DND-41 (cell line): Measurements from ENCODE around the gene PXMP4.

ENCODE experiments used
- ATAC-seq: fragments of 200-7000 bp; cut with Tn5 transposase; 3 replicates; pipeline ENCODE4 v1.9.1; 2021; ENCODE audit warnings: low read depth; ENCODE audit not compliant: insufficient read depth
- DNase-seq: peaks from one replicate; pipeline ENCODE4 v3.0.0-alpha.2; 2020
- H2AFZ ChIP-seq: 2 replicates; pipeline ENCODE4 v1.6.0; 2012; ENCODE audit warnings: low read depth, low read length
- H3K27ac ChIP-seq: 2 replicates; pipeline ENCODE4 v1.5.1; 2012; ENCODE audit warnings: low read length, inconsistent platforms
- H3K27me3 ChIP-seq: fragments of 200-600 bp; sonication (generic); 2 replicates; pipeline ENCODE4 v1.6.0; 2012; ENCODE audit warnings: low read length, mild to moderate bottlenecking, inconsistent platforms; ENCODE audit not compliant: insufficient read depth, poor library complexity
- H3K36me3 ChIP-seq: 2 replicates; pipeline ENCODE4 v1.5.1; 2012; ENCODE audit warnings: low read length, inconsistent platforms; ENCODE audit not compliant: insufficient read depth
- H3K4me1 ChIP-seq: 2 replicates; pipeline ENCODE4 v1.5.1; 2012; ENCODE audit warnings: mild to moderate bottlenecking, low read length; ENCODE audit not compliant: insufficient read depth
- H3K4me2 ChIP-seq: 2 replicates; pipeline ENCODE4 v1.6.0; 2012; ENCODE audit warnings: mild to moderate bottlenecking, moderate library complexity, low read length, inconsistent platforms; ENCODE audit not compliant: insufficient read depth
- H3K4me3 ChIP-seq, 2 experiments: fragments of 200-600 bp in 1 of 2; shearing (Covaris generic) in 1 of 2; 2 replicates each; pipeline ENCODE4 v1.5.1; 2012 to 2016; ENCODE audit warnings: inconsistent platforms in 2 of 2, low read length in 2 of 2, mild to moderate bottlenecking in 2 of 2, low read depth in 1 of 2, moderate library complexity in 1 of 2
- H3K79me2 ChIP-seq: 2 replicates; pipeline ENCODE4 v1.6.0; 2012; ENCODE audit warnings: low read length, inconsistent platforms; ENCODE audit not compliant: insufficient read depth
- H3K9ac ChIP-seq: 2 replicates; pipeline ENCODE4 v1.6.0; 2012; ENCODE audit warnings: low read depth, mild to moderate bottlenecking, inconsistent platforms, low read length, moderate library complexity
- H3K9me3 ChIP-seq: 2 replicates; pipeline ENCODE4 v1.5.1; 2012; ENCODE audit warnings: low read length, moderate library complexity, mild to moderate bottlenecking, inconsistent platforms; ENCODE audit not compliant: insufficient read depth, severe bottlenecking
- H4K20me1 ChIP-seq: 2 replicates; pipeline ENCODE4 v1.6.0; 2012; ENCODE audit warnings: low read length; ENCODE audit not compliant: insufficient read depth
- EZH2 ChIP-seq: IDR thresholded peaks from 3 replicates; pipeline ENCODE4 v1.6.1; 2012; ENCODE audit warnings: borderline replicate concordance, low read depth, mild to moderate bottlenecking, moderate library complexity, low read length, inconsistent platforms; ENCODE audit not compliant: severe bottlenecking
- TF ChIP-seq, protein P1 (sequence below): IDR thresholded peaks from 2 replicates; pipeline ENCODE4 v1.5.1; 2012; ENCODE audit warnings: borderline replicate concordance, low read length, moderate library complexity, mild to moderate bottlenecking; ENCODE audit not compliant: poor library complexity, severe bottlenecking; ENCODE audit errors: extremely low read depth

PXMP4 gene

GRCh38 chr20:33765592-33765991 is 45.5 kb upstream of the PXMP4 start:
- no peak overlapping the region for H3K27ac ChIP-seq
- H3K4me2 ChIP-seq, result no peak overlapping the region
- H3K9ac ChIP-seq, result no peak overlapping the region
- H3K79me2 ChIP-seq, result no peaks in the 10 kb centered on the region
- H3K4me1 ChIP-seq, result no peaks in the 10 kb centered on the region
- H2AFZ ChIP-seq, result no peak overlapping the region
- no peaks in the 10 kb centered on the region for H4K20me1 ChIP-seq
- no peaks in the 10 kb centered on the region for H3K9me3 ChIP-seq
- H3K27me3 ChIP-seq, result no peaks in the 10 kb centered on the region
- no peak for TF ChIP-seq EZH2
- TF ChIP-seq, protein P1, sequence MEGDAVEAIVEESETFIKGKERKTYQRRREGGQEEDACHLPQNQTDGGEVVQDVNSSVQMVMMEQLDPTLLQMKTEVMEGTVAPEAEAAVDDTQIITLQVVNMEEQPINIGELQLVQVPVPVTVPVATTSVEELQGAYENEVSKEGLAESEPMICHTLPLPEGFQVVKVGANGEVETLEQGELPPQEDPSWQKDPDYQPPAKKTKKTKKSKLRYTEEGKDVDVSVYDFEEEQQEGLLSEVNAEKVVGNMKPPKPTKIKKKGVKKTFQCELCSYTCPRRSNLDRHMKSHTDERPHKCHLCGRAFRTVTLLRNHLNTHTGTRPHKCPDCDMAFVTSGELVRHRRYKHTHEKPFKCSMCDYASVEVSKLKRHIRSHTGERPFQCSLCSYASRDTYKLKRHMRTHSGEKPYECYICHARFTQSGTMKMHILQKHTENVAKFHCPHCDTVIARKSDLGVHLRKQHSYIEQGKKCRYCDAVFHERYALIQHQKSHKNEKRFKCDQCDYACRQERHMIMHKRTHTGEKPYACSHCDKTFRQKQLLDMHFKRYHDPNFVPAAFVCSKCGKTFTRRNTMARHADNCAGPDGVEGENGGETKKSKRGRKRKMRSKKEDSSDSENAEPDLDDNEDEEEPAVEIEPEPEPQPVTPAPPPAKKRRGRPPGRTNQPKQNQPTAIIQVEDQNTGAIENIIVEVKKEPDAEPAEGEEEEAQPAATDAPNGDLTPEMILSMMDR, result no peak
- H3K36me3 ChIP-seq, result no peaks in the 10 kb centered on the region
- DNase-seq, result no peak
- no peak for ATAC-seq
- H3K4me3 ChIP-seq, result no peak overlapping the region

GRCh38 chr20:33765099-33765498 is 45.0 kb upstream of the PXMP4 start:
- no peak for DNase-seq
- no peak overlapping the region for H3K4me3 ChIP-seq
- H3K9me3 ChIP-seq, result no peaks in the 10 kb centered on the region
- no peaks in the 10 kb centered on the region for H4K20me1 ChIP-seq
- no peaks in the 10 kb centered on the region for H3K4me1 ChIP-seq
- TF ChIP-seq, protein P1, result no peak
- no peak for TF ChIP-seq EZH2
- no peak for ATAC-seq
- H3K4me2 ChIP-seq, result no peak overlapping the region
- no peaks in the 10 kb centered on the region for H3K79me2 ChIP-seq
- no peaks in the 10 kb centered on the region for H3K36me3 ChIP-seq
- no peaks in the 10 kb centered on the region for H3K27me3 ChIP-seq
- no peak overlapping the region for H2AFZ ChIP-seq
- no peak overlapping the region for H3K27ac ChIP-seq
- no peak overlapping the region for H3K9ac ChIP-seq

DNA sequence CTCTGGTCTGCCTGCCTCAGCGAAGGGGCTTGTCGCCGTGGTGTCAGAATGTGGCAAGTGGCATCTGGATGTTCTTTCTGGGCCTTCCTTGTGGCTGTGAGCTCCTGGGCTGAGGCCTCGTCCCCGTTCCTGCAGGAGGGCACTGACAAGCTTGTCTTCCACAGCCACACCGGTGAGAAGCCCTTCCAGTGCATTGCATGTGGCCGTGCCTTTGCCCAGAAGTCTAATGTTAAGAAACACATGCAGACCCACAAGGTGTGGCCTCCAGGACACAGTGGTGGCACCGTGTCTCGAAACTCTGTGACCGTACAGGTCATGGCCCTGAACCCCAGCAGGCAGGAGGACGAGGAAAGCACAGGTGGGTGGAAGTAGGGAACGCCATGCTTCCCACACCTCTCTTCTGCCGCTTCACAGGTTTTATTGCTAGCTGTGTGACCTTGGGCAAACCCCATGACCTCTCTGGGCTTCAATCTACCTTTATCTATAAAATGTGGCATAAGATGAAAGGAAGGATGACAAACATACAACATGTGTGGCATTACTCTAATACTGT is 41.7 kb upstream of the PXMP4 start:
- Histone ChIP-seq H3K79me2 (no peaks in the 10 kb centered on the region), H2AFZ (no peak overlapping the region), H3K4me1 (no peaks in the 10 kb centered on the region), H3K4me3 (no peak overlapping the region), H3K9me3 (peaks cover 6% of the 10 kb centered on the region), H4K20me1 (no peaks in the 10 kb centered on the region), H3K27ac (no peak overlapping the region), H3K9ac (no peak overlapping the region), H3K27me3 (no peaks in the 10 kb centered on the region), H3K4me2 (no peak overlapping the region), H3K36me3 (peaks cover 7% of the 10 kb centered on the region)
- no peak for TF ChIP-seq EZH2
- TF ChIP-seq, protein P1, result no peak
- DNase-seq (no peak), ATAC-seq (no peak)

GRCh38 chr20:33757458-33757857 is 37.3 kb upstream of the PXMP4 start:
- peaks cover 6% of the 10 kb centered on the region for H3K9me3 ChIP-seq
- H3K27me3 ChIP-seq, result no peaks in the 10 kb centered on the region
- no peak for ATAC-seq
- H3K4me2 ChIP-seq, result no peak overlapping the region
- DNase-seq, result no peak
- no peaks in the 10 kb centered on the region for H3K79me2 ChIP-seq
- H3K9ac ChIP-seq, result no peak overlapping the region
- H2AFZ ChIP-seq, result no peak overlapping the region
- H3K4me1 ChIP-seq, result peaks cover 12% of the 10 kb centered on the region
- H3K27ac ChIP-seq, result no peak overlapping the region
- peaks cover 16% of the 10 kb centered on the region for H3K36me3 ChIP-seq
- H3K4me3 ChIP-seq, result no peak overlapping the region
- TF ChIP-seq EZH2, result no peak
- no peaks in the 10 kb centered on the region for H4K20me1 ChIP-seq
